ENCODE results near the gene SPEF2. TPM values are rescaled to one million over a fixed set of nuclear protein-coding genes. Genes with fewer than 3 reads are reported as not detected.

SPEF2 gene
- total and polyA plus RNA-seq, 2 donors (not counting 1 experiment from before 2014, with no cell fraction given) = 0.31 to 0.59 TPM

DNA sequence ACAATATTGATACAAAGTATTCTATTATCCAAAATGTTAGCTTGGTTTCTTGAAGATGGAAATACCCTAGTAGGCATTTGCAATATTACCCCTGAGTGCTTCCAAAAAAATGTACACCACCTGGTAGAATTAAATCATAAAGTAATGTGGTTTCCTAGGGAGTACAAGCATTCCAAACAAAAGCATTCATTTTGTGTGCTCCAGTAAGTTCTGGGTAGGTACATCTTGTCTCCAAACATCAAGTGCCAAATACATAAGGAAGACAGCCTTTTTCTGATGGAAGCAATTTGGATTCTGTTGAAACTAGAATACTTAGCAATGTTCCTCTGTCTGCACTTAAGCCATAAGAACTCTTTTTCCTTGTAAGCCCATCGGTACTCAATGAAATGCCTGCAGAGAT lies 165.9 kb downstream of the SPEF2 start:
- intact Hi-C loops (cut with micrococcal nuclease) = no loop called here
- no peaks in the 10 kb centered on the region for H4K20me1 ChIP-seq (ENCODE audit: control insufficient read depth, insufficient read depth, low read length, poor library complexity, severe bottlenecking)
- no peak overlapping the region for H2AFZ ChIP-seq (ENCODE audit: insufficient read depth, low read depth, low read length, poor library complexity, severe bottlenecking)
- Mint-ChIP-seq H3K4me3 (no peak overlapping the region), H3K4me1 (no peaks in the 10 kb centered on the region), H3K9me3 (ENCODE audit: insufficient read depth) (no peaks in the 10 kb centered on the region), H3K27me3 (no peaks in the 10 kb centered on the region), H3K27ac (no peak overlapping the region)
- H3K4me3 ChIP-seq (ENCODE audit: control extremely low read depth in 1 of 5, extremely low read depth in 1 of 5, insufficient read depth in 1 of 5, low read depth in 2 of 5, low read length in 4 of 5) = no peak overlapping the region
- no peak overlapping the region for H3K27ac ChIP-seq (ENCODE audit: low read length in 2 of 2)
- POLR2A ChIA-PET = no interaction called here
- H3K4me1 ChIP-seq (ENCODE audit: control insufficient read depth in 2 of 2, insufficient read depth in 2 of 2, low read length in 2 of 2) = no peaks in the 10 kb centered on the region
- no peaks in the 10 kb centered on the region for H3K36me3 ChIP-seq (replicated peaks in 1 of 2; ENCODE audit: control extremely low read depth in 1 of 2, control insufficient read depth in 1 of 2, extremely low read depth in 1 of 2, insufficient read depth in 2 of 2, low read length in 1 of 2)
- no CpG with 5 or more reads among the region's 1 CpG for WGBS (ENCODE audit: insufficient coverage)
- TF ChIP-seq, protein P1, sequence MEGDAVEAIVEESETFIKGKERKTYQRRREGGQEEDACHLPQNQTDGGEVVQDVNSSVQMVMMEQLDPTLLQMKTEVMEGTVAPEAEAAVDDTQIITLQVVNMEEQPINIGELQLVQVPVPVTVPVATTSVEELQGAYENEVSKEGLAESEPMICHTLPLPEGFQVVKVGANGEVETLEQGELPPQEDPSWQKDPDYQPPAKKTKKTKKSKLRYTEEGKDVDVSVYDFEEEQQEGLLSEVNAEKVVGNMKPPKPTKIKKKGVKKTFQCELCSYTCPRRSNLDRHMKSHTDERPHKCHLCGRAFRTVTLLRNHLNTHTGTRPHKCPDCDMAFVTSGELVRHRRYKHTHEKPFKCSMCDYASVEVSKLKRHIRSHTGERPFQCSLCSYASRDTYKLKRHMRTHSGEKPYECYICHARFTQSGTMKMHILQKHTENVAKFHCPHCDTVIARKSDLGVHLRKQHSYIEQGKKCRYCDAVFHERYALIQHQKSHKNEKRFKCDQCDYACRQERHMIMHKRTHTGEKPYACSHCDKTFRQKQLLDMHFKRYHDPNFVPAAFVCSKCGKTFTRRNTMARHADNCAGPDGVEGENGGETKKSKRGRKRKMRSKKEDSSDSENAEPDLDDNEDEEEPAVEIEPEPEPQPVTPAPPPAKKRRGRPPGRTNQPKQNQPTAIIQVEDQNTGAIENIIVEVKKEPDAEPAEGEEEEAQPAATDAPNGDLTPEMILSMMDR (IDR thresholded peaks at IDR 0.05) = no peak
- TF ChIP-seq EZH2 (IDR thresholded peaks at IDR 0.05; ENCODE audit: borderline replicate concordance, insufficient read depth, low read depth, low read length, poor library complexity, severe bottlenecking) = no peak
- no peaks in the 10 kb centered on the region for H3K79me2 ChIP-seq (ENCODE audit: control insufficient read depth, insufficient read depth, low read length)
- no peaks in the 10 kb centered on the region for H3K27me3 ChIP-seq (replicated peaks in 1 of 4; ENCODE audit: control extremely low read depth in 1 of 4, control insufficient read depth in 3 of 4, insufficient read depth in 4 of 4, low read length in 3 of 4)
- ATAC-seq (ENCODE audit: low read depth) (no peak), DNase-seq (no peak)
- CTCF ChIA-PET = interaction anchor here (0.7 kb wide), 1 partner anchor 8 kb away, joined by 3 read pairs; no protein-coding TSS in a partner anchor
- H3K9me3 ChIP-seq (ENCODE audit: control extremely low read depth in 1 of 3, control insufficient read depth in 2 of 3, insufficient read depth in 1 of 3, low read length in 2 of 3) = no peaks in the 10 kb centered on the region
- H3K9ac ChIP-seq (ENCODE audit: low read length) = no peak overlapping the region
- no peak overlapping the region for H3K4me2 ChIP-seq (replicated peaks; ENCODE audit: low read depth, low read length, poor library complexity, severe bottlenecking)

DNA sequence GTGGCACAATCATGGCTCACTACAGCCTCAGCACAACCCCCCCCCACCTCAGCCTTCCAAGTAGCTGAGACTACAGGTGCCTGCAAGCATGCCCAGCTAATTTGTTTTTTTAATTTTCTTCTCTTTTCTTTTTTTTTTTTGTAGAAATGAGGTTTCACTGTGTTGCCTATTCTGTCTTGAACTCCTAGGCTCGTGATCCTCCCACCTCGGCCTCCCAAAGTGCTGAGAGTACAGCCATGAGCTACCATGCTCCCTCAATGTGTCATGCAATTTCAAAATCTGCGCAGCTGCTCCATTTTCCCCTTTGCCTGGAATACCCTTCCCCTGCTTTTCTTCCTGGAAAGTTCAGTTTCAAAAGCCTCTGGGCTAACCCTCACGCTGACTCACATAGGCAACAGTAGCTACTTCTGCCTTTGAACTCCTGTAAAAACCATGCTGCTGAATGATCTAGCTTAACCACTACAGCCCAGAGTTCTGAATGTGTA lies 168.0 kb downstream of the SPEF2 start:
- Histone ChIP-seq H4K20me1 (ENCODE audit: control insufficient read depth, insufficient read depth, low read length, poor library complexity, severe bottlenecking) (no peaks in the 10 kb centered on the region), H3K79me2 (ENCODE audit: control insufficient read depth, insufficient read depth, low read length) (no peaks in the 10 kb centered on the region), H3K9ac (ENCODE audit: low read length) (no peak overlapping the region), H3K27ac (ENCODE audit: low read length in 2 of 2) (no peak overlapping the region), H3K27me3 (replicated peaks in 1 of 4; ENCODE audit: control extremely low read depth in 1 of 4, control insufficient read depth in 3 of 4, insufficient read depth in 4 of 4, low read length in 3 of 4) (no peaks in the 10 kb centered on the region), H3K36me3 (replicated peaks in 1 of 2; ENCODE audit: control extremely low read depth in 1 of 2, control insufficient read depth in 1 of 2, extremely low read depth in 1 of 2, insufficient read depth in 2 of 2, low read length in 1 of 2) (no peaks in the 10 kb centered on the region), H3K4me2 (replicated peaks; ENCODE audit: low read depth, low read length, poor library complexity, severe bottlenecking) (no peak overlapping the region), H3K4me1 (ENCODE audit: control insufficient read depth in 2 of 2, insufficient read depth in 2 of 2, low read length in 2 of 2) (no peaks in the 10 kb centered on the region), H3K4me3 (ENCODE audit: control extremely low read depth in 1 of 5, extremely low read depth in 1 of 5, insufficient read depth in 1 of 5, low read depth in 2 of 5, low read length in 4 of 5) (no peak overlapping the region), H3K9me3 (ENCODE audit: control extremely low read depth in 1 of 3, control insufficient read depth in 2 of 3, insufficient read depth in 1 of 3, low read length in 2 of 3) (no peaks in the 10 kb centered on the region), H2AFZ (ENCODE audit: insufficient read depth, low read depth, low read length, poor library complexity, severe bottlenecking) (no peak overlapping the region)
- no peaks in the 10 kb centered on the region for H3K27me3 Mint-ChIP-seq
- POLR2A ChIA-PET = no interaction called here
- no peak for ATAC-seq (ENCODE audit: low read depth)
- no peak for TF ChIP-seq EZH2 (IDR thresholded peaks at IDR 0.05; ENCODE audit: borderline replicate concordance, insufficient read depth, low read depth, low read length, poor library complexity, severe bottlenecking)
- TF ChIP-seq, protein P1 (IDR thresholded peaks at IDR 0.05) = no peak
- H3K4me1 Mint-ChIP-seq = no peaks in the 10 kb centered on the region
- no peaks in the 10 kb centered on the region for H3K9me3 Mint-ChIP-seq (ENCODE audit: insufficient read depth)
- intact Hi-C loops (cut with micrococcal nuclease) = no loop called here
- H3K4me3 Mint-ChIP-seq = no peak overlapping the region
- 90% methylated on average over 4 of the region's 4 CpGs for WGBS (ENCODE audit: insufficient coverage)
- no peak for DNase-seq
- no peak overlapping the region for H3K27ac Mint-ChIP-seq
- CTCF ChIA-PET = no interaction called here
